SK-N-SH (cell line): ENCODE measurements around the gene TRDN. TPM values are rescaled to one million over a fixed set of nuclear protein-coding genes. Genes with fewer than 3 reads are reported as not detected.

Experiments
- CTCF ChIA-PET: fragments of 300-600, 350-600 bp; formaldehyde crosslinking; extraction: SDS; loops from one replicate; lab custom pipeline; 2021; lab: Yijun Ruan, JAX
- POLR2A ChIA-PET: fragments of 350-600 bp; sonication (Branson Sonifier 250); formaldehyde crosslinking; extraction: SDS; loops from one replicate; lab custom pipeline; 2020; ENCODE audit warnings: antibody characterized with exemption, inconsistent platforms; lab: Yijun Ruan, JAX
- DNase-seq: peaks from one replicate; pipeline ENCODE4 v3.0.0; 2012
- H2AFZ ChIP-seq: fragments of 200-600 bp; sonication (generic); 2 replicates; pipeline ENCODE4 v1.8.1; 2016; ENCODE audit warnings: antibody characterized with exemption, mild to moderate bottlenecking, low read depth
- H3F3A ChIP-seq: fragments of 200-600 bp; sonication (generic); replicated peaks from 2 replicates; pipeline ENCODE3; 2016; ENCODE audit warnings: antibody characterized with exemption, mild to moderate bottlenecking; ENCODE audit not compliant: insufficient read depth
- H3K27ac ChIP-seq, 2 experiments: fragments of 200-500 bp in 1 of 2; fragments of 200-600 bp in 1 of 2; sonication (Bioruptor generic) in 1 of 2; sonication (generic), shearing (Covaris generic) in 1 of 2; 2 replicates each; pipeline versions ENCODE4 v1.5.1 to v1.6.1; 2014 to 2016; ENCODE audit warnings: low read depth in 2 of 2, inconsistent platforms in 1 of 2, low read length in 1 of 2, mild to moderate bottlenecking in 1 of 2, mixed read lengths in 1 of 2
- H3K27me3 ChIP-seq: fragments of 200-600 bp; sonication (generic), shearing (Covaris generic); 2 replicates; pipeline ENCODE4 v1.6.1; 2016; ENCODE audit warnings: mixed run types; ENCODE audit not compliant: insufficient read depth
- H3K36me3 ChIP-seq, 2 experiments: fragments of 200-500 bp in 1 of 2; fragments of 200-600 bp in 1 of 2; sonication (Bioruptor generic) in 1 of 2; sonication (generic) in 1 of 2; replicated peaks in 1 of 2; 2 replicates each; pipeline versions ENCODE3 to v1.5.1; 2014 to 2016; ENCODE audit warnings: low read length in 1 of 2, mild to moderate bottlenecking in 1 of 2; ENCODE audit not compliant: insufficient read depth in 2 of 2, control insufficient read depth in 1 of 2
- H3K4me1 ChIP-seq, 2 experiments: fragments of 200-500 bp in 1 of 2; fragments of 200-600 bp in 1 of 2; sonication (Bioruptor generic) in 1 of 2; sonication (generic), shearing (Covaris generic) in 1 of 2; 2 replicates each; pipeline versions ENCODE4 v1.5.1 to v1.6.1; 2014 to 2016; ENCODE audit warnings: low read depth in 1 of 2, low read length in 1 of 2, mixed run types in 1 of 2; ENCODE audit not compliant: insufficient read depth in 2 of 2, control insufficient read depth in 1 of 2
- H3K4me2 ChIP-seq: fragments of 200-600 bp; sonication (generic), shearing (Covaris generic); 2 replicates; pipeline ENCODE4 v1.6.1; 2017; ENCODE audit warnings: mixed run types
- H3K4me3 ChIP-seq, 2 experiments: fragments of 200-500 bp in 1 of 2; fragments of 200-600 bp in 1 of 2; sonication (Bioruptor generic) in 1 of 2; sonication (generic), shearing (Covaris generic) in 1 of 2; 2 replicates each; pipeline versions ENCODE4 v1.5.1 to v1.8.1; 2014 to 2016; ENCODE audit warnings: low read depth in 2 of 2, inconsistent platforms in 1 of 2, low read length in 1 of 2, mild to moderate bottlenecking in 1 of 2, mixed read lengths in 1 of 2, moderate library complexity in 1 of 2
- H3K79me2 ChIP-seq: fragments of 200-600 bp; sonication (generic); 2 replicates; pipeline ENCODE4 v1.8.1; 2017; ENCODE audit warnings: mild to moderate bottlenecking; ENCODE audit not compliant: insufficient read depth
- H3K9ac ChIP-seq: fragments of 200-600 bp; sonication (generic); 2 replicates; pipeline ENCODE4 v1.6.1; 2017; ENCODE audit warnings: mixed run types
- H3K9me2 ChIP-seq: fragments of 200-600 bp; sonication (generic); 2 replicates; pipeline ENCODE4 v1.6.1; 2017; ENCODE audit warnings: mixed run types
- H3K9me3 ChIP-seq: fragments of 200-600 bp; sonication (generic); 2 replicates; pipeline ENCODE4 v1.6.1; 2017; ENCODE audit warnings: mixed run types, mild to moderate bottlenecking, moderate library complexity
- H4K20me1 ChIP-seq: fragments of 200-600 bp; sonication (generic); 2 replicates; pipeline ENCODE4 v1.6.1; 2017; ENCODE audit warnings: mild to moderate bottlenecking, mixed run types; ENCODE audit not compliant: insufficient read depth
- ELF1 ChIP-seq: IDR thresholded peaks from 2 replicates; pipeline ENCODE4 v1.4.0; 2012
- FOSL2 ChIP-seq: IDR thresholded peaks from 2 replicates; pipeline ENCODE4 v1.4.0; 2012; ENCODE audit warnings: low read depth, mild to moderate bottlenecking, moderate library complexity, borderline replicate concordance
- GABPA ChIP-seq: IDR thresholded peaks from 2 replicates; pipeline ENCODE4 v1.4.0; 2012; ENCODE audit warnings: low read depth, mild to moderate bottlenecking
- JUND ChIP-seq: IDR thresholded peaks from 2 replicates; pipeline ENCODE4 v1.4.0; 2012
- NRF1 ChIP-seq: IDR thresholded peaks from 2 replicates; pipeline ENCODE4 v1.6.1; 2012; ENCODE audit warnings: low read depth, mild to moderate bottlenecking, low read length
- POLR2AphosphoS5 ChIP-seq: IDR thresholded peaks from 2 replicates; pipeline ENCODE4 v1.6.1; 2012; ENCODE audit warnings: low read depth, low read length
- RCOR1 ChIP-seq: fragments of 150-350 bp; IDR thresholded peaks from 2 replicates; pipeline ENCODE4 v1.6.1; 2017; ENCODE audit warnings: antibody characterized with exemption, low read length
- RFX5 ChIP-seq: IDR thresholded peaks from 2 replicates; pipeline ENCODE4 v1.6.1; 2012; ENCODE audit warnings: mild to moderate bottlenecking, improper control_type of control experiment, low read length
- SIN3A ChIP-seq: IDR thresholded peaks from 2 replicates; pipeline ENCODE4 v1.6.1; 2012; ENCODE audit warnings: low read depth, mild to moderate bottlenecking, low read length, moderate library complexity, borderline replicate concordance
- TAF1 ChIP-seq: IDR thresholded peaks from 2 replicates; pipeline ENCODE4 v1.6.1; 2012; ENCODE audit warnings: low read depth, mild to moderate bottlenecking, low read length, moderate library complexity, borderline replicate concordance
- TEAD4 ChIP-seq: IDR thresholded peaks from 2 replicates; pipeline ENCODE4 v1.4.0; 2012; ENCODE audit warnings: mild to moderate bottlenecking, borderline replicate concordance; ENCODE audit not compliant: insufficient read depth
- WGBS: methylation state at CpG from one replicate; pipeline ENCODE4 v1.1.6; 2017; ENCODE audit warnings: low lambda C conversion rate; 5-methylcytosine and 5-hydroxymethylcytosine counted together
- polyA plus RNA-seq, 3 experiments: library from polyadenylated mRNA; depleted of rRNA; stranded (reverse); fragments of >200 nt; gene quantifications; 2 replicates each; pipeline ENCODE4 v1.2.3, GENCODE V29; 2012
- TF ChIP-seq, protein P1 (sequence below): IDR thresholded peaks from 2 replicates; pipeline ENCODE4 v1.4.0; 2012; ENCODE audit warnings: low read depth, borderline replicate concordance
- TF ChIP-seq, protein P2 (sequence below): IDR thresholded peaks from 2 replicates; pipeline ENCODE4 v1.4.0; 2012; ENCODE audit warnings: low read depth, borderline replicate concordance
- TF ChIP-seq, protein P3 (sequence below): IDR thresholded peaks from 2 replicates; pipeline ENCODE4 v1.4.0; 2012; ENCODE audit warnings: low read depth
- TF ChIP-seq, protein P4 (sequence below): IDR thresholded peaks from 2 replicates; pipeline ENCODE4; 2012

TRDN gene
- polyA plus RNA-seq, 1 of the 3 experiments (the other 2 are of a cell fraction), result not detected

DNA sequence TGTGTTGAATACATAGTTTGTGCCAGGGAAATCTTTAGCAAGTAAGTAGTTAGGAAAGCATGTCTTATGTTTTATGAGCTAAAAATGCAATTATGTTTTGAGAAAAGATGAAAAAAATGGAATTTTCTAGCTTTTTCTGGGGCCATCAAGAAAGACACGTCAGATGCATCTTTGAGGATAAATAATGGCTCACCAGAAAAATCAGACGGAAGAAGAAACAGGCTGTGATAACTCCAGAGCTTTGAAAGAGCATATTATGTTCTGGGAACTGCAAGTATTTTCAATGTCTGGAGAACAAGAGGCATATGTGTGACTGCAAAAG is 467.0 kb downstream of the TRDN start (continued):
- no peak for TF ChIP-seq ELF1

DNA sequence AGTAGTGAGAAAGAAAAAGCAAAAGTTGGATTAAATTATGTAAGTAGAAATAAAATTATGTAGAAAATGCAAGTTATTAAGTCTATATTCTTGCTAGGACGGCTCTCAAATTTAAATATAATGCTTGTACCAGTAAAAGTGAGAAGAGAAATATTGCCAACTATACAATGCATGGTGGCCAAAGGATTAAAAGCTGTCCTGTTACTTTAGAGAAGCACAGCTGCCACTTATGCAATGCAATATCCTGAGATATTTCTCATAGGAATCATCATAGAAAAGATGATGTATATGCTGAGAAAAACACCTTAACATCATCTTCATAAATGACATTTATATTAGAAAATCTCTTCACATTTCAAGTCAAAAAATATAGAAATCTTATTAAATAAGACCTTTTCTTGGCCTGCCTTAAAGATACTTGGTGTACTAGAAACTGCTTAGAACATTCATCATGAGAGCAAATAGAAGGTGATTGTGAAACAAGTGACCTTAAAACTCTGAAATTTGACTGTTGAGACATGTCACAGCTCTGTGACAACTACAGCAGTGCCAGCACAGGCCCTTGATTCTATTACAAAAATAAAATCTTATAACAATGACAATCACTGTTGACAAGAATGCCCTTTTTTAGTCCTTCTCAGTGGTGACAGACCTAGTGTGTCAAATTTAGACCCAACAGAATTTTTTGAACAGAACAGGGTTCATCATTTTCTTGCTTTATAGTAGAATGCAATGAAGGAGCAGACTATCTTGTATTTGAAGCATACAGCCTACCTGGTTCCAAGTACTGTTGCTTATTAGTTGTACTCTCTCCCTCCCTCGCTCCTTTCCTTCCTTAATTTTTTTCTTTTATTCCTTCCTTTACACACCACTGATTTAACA is 467.6 kb downstream of the TRDN start:
- Histone ChIP-seq H3F3A (no peaks in the 10 kb centered on the region), H3K9me2 (no peaks in the 10 kb centered on the region)

More for the DNA sequence above, 467.6 kb downstream of the TRDN start:
- Histone ChIP-seq H3K27ac (no peak overlapping the region), H3K27me3 (no peaks in the 10 kb centered on the region), H3K9me3 (no peaks in the 10 kb centered on the region), H3K36me3 (no peaks in the 10 kb centered on the region), H4K20me1 (no peaks in the 10 kb centered on the region), H3K9ac (no peak overlapping the region), H3K4me1 (no peaks in the 10 kb centered on the region), H2AFZ (no peak overlapping the region), H3K4me2 (no peak overlapping the region), H3K79me2 (no peaks in the 10 kb centered on the region), H3K4me3 (no peak overlapping the region)
- ChIA-PET POLR2A (interaction anchor here (0.7 kb wide), 1 partner anchor 170 kb away, joined by 3 read pairs; no protein-coding TSS in a partner anchor), CTCF (interaction anchor here (0.9 kb wide), 1 partner anchor 21 kb away, joined by 3 read pairs; no protein-coding TSS in a partner anchor)
- TF ChIP-seq NRF1, result no peak
- TF ChIP-seq TEAD4, result no peak
- TF ChIP-seq POLR2AphosphoS5, result no peak
- TF ChIP-seq, protein P1, sequence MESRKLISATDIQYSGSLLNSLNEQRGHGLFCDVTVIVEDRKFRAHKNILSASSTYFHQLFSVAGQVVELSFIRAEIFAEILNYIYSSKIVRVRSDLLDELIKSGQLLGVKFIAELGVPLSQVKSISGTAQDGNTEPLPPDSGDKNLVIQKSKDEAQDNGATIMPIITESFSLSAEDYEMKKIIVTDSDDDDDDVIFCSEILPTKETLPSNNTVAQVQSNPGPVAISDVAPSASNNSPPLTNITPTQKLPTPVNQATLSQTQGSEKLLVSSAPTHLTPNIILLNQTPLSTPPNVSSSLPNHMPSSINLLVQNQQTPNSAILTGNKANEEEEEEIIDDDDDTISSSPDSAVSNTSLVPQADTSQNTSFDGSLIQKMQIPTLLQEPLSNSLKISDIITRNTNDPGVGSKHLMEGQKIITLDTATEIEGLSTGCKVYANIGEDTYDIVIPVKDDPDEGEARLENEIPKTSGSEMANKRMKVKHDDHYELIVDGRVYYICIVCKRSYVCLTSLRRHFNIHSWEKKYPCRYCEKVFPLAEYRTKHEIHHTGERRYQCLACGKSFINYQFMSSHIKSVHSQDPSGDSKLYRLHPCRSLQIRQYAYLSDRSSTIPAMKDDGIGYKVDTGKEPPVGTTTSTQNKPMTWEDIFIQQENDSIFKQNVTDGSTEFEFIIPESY, result no peak
- no peak for TF ChIP-seq GABPA
- no peak for TF ChIP-seq RCOR1
- TF ChIP-seq, protein P2, sequence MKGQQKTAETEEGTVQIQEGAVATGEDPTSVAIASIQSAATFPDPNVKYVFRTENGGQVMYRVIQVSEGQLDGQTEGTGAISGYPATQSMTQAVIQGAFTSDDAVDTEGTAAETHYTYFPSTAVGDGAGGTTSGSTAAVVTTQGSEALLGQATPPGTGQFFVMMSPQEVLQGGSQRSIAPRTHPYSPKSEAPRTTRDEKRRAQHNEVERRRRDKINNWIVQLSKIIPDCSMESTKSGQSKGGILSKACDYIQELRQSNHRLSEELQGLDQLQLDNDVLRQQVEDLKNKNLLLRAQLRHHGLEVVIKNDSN, result no peak
- no peak for TF ChIP-seq SIN3A
- TF ChIP-seq, protein P3, sequence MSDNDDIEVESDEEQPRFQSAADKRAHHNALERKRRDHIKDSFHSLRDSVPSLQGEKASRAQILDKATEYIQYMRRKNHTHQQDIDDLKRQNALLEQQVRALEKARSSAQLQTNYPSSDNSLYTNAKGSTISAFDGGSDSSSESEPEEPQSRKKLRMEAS, result no peak
- no peak for TF ChIP-seq TAF1
- no peak for TF ChIP-seq RFX5
- no peak for TF ChIP-seq JUND
- no peak for TF ChIP-seq FOSL2
- no peak for TF ChIP-seq ELF1
- TF ChIP-seq, protein P4, sequence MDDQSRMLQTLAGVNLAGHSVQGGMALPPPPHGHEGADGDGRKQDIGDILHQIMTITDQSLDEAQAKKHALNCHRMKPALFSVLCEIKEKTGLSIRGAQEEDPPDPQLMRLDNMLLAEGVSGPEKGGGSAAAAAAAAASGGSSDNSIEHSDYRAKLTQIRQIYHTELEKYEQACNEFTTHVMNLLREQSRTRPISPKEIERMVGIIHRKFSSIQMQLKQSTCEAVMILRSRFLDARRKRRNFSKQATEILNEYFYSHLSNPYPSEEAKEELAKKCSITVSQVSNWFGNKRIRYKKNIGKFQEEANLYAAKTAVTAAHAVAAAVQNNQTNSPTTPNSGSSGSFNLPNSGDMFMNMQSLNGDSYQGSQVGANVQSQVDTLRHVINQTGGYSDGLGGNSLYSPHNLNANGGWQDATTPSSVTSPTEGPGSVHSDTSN, result no peak
- no peak for DNase-seq
- 13% methylated on average over 2 of the region's 2 CpGs for WGBS
